NOMO-1 (cell line): ENCODE data around the gene GPS1.

Source experiments
- DNase-seq, 2 experiments: peaks; one replicate each; lab custom pipeline; 2025; ENCODE audit not compliant: unreplicated experiment in 2 of 2; lab: John Stamatoyannopoulos, UW

The GPS1 gene

GRCh38 chr17:82076018-82076784 is 24.5 kb downstream of the GPS1 start:
- DNase-seq, result no peak

- no peak for DNase-seq
These were observed 25.3 kb downstream of the GPS1 start for GRCh38 chr17:82076785-82077591.

GRCh38 chr17:82077617-82078358 is 26.1 kb downstream of the GPS1 start:
- DNase-seq, result no peak

- DNase-seq, result no peak
These were observed 26.7 kb downstream of the GPS1 start for GRCh38 chr17:82078433-82078832.

GRCh38 chr17:82079001-82079677 is 27.4 kb downstream of the GPS1 start:
- no peak for DNase-seq

- DNase-seq, result no peak
These were observed 28.5 kb downstream of the GPS1 start for GRCh38 chr17:82080048-82080788.

- no peak for DNase-seq
These were observed 29.2 kb downstream of the GPS1 start for GRCh38 chr17:82080789-82081464.

- no peak for DNase-seq
These were observed 29.8 kb downstream of the GPS1 start for GRCh38 chr17:82081546-82081945.

GRCh38 chr17:82081966-82082365 is 30.3 kb downstream of the GPS1 start:
- no peak for DNase-seq

- no peak for DNase-seq
These were observed 30.8 kb downstream of the GPS1 start for GRCh38 chr17:82082456-82082855.

GRCh38 chr17:82083009-82083408 is 31.3 kb downstream of the GPS1 start:
- DNase-seq, result no peak

GRCh38 chr17:82083533-82084359 is 32.0 kb downstream of the GPS1 start:
- DNase-seq, result no peak

GRCh38 chr17:82084373-82085030 is 32.8 kb downstream of the GPS1 start:
- DNase-seq, result no peak

- DNase-seq, result no peak
These were observed 33.5 kb downstream of the GPS1 start for GRCh38 chr17:82085031-82085861.

GRCh38 chr17:82085931-82086764 is 34.5 kb downstream of the GPS1 start:
- DNase-seq, result no peak
